Cardiac muscle cell (in vitro differentiated cells and primary cell): Measurements from ENCODE around the gene ATP8A1. TPM values are rescaled to one million over a fixed set of nuclear protein-coding genes. Genes with fewer than 3 reads are reported as not detected.

ENCODE experiments used
- DNase-seq, 2 donors: peaks; one replicate each; pipeline versions ENCODE4 v3.0.0 to v3.0.0-alpha.2; 2010 to 2017; ENCODE audit warnings: low read depth in 1 of 2, low spot score in 1 of 2
- H3K27ac ChIP-seq: fragments of 200-600 bp; sonication (generic); 2 replicates; pipeline ENCODE4 v1.5.1; 2016
- H3K27me3 ChIP-seq: fragments of 200-600 bp; sonication (generic); 2 replicates; pipeline ENCODE4 v1.6.0; 2016; ENCODE audit warnings: control low read depth
- H3K36me3 ChIP-seq: fragments of 200-600 bp; sonication (generic); 2 replicates; pipeline ENCODE4 v1.5.1; 2016; ENCODE audit warnings: control low read depth
- H3K4me1 ChIP-seq: fragments of 200-600 bp; sonication (generic); 2 replicates; pipeline ENCODE4 v1.8.1; 2017; ENCODE audit warnings: low read depth, mild to moderate bottlenecking, mixed run types
- H3K4me3 ChIP-seq: fragments of 200-600 bp; sonication (generic); 2 replicates; pipeline ENCODE4 v1.5.1; 2016; ENCODE audit warnings: mild to moderate bottlenecking
- H3K9me3 ChIP-seq: fragments of 200-600 bp; sonication (generic); 2 replicates; pipeline ENCODE4 v1.5.1; 2017; ENCODE audit warnings: low read depth, mild to moderate bottlenecking, control low read depth
- CTCF ChIP-seq: IDR thresholded peaks from 2 replicates; pipeline ENCODE4 v1.5.1; 2012; ENCODE audit warnings: low read depth, mild to moderate bottlenecking, low read length
- polyA plus RNA-seq: library from polyadenylated mRNA; unstranded; fragments of >200 nt; fragmentation: Nextera tagmentation; extraction: Ambion mirVana; gene quantifications from 2 replicates; pipeline ENCODE4 v1.2.1, GENCODE V29; 2016
- total RNA-seq: library from RNA; depleted of rRNA; stranded (reverse); fragments of >200 nt; gene quantifications from 2 replicates; pipeline ENCODE4 v1.2.3, GENCODE V29; 2016

Gene ATP8A1
- total and polyA plus RNA-seq, 2 experiments from 2014 or later, result 5.0 to 22.7 TPM

GRCh38 chr4:42568610-42569207 is 88.2 kb downstream of the ATP8A1 start:
- peak; percentile 73 for TF ChIP-seq CTCF
- H3K4me1 ChIP-seq, result no peaks in the 10 kb centered on the region

GRCh38 chr4:42566835-42567234 is 90.1 kb downstream of the ATP8A1 start:
- Histone ChIP-seq H3K27me3 (no peaks in the 10 kb centered on the region), H3K4me1 (no peaks in the 10 kb centered on the region), H3K9me3 (peaks cover 2% of the 10 kb centered on the region), H3K27ac (no peak overlapping the region), H3K36me3 (no peaks in the 10 kb centered on the region), H3K4me3 (no peak overlapping the region)
- peak in 1 of 2 donors; percentile 32 for DNase-seq
- TF ChIP-seq CTCF, result no peak

More at GRCh38 chr4:42568610-42569207, 88.2 kb downstream of the ATP8A1 start:
- H3K9me3 ChIP-seq, result peaks cover 2% of the 10 kb centered on the region
- no peak overlapping the region for H3K4me3 ChIP-seq
- no peaks in the 10 kb centered on the region for H3K27me3 ChIP-seq
- no peaks in the 10 kb centered on the region for H3K36me3 ChIP-seq
- DNase-seq, result peak; percentile 78 to 86
- H3K27ac ChIP-seq, result no peak overlapping the region

- H3K9me3 ChIP-seq, result peaks cover 2% of the 10 kb centered on the region
- no peak overlapping the region for H3K4me3 ChIP-seq
- H3K27ac ChIP-seq, result no peak overlapping the region
- no peaks in the 10 kb centered on the region for H3K4me1 ChIP-seq
- no peak for DNase-seq
- H3K27me3 ChIP-seq, result no peaks in the 10 kb centered on the region
- no peaks in the 10 kb centered on the region for H3K36me3 ChIP-seq
- TF ChIP-seq CTCF, result no peak
Observed at GRCh38 chr4:42562016-42562415, 94.9 kb downstream of the ATP8A1 start.

- H3K4me1 ChIP-seq, result no peaks in the 10 kb centered on the region
- H3K36me3 ChIP-seq, result no peaks in the 10 kb centered on the region
- H3K27ac ChIP-seq, result no peak overlapping the region
- H3K4me3 ChIP-seq, result no peak overlapping the region
- DNase-seq, result no peak
- TF ChIP-seq CTCF, result no peak
- H3K9me3 ChIP-seq, result peaks cover 2% of the 10 kb centered on the region
- no peaks in the 10 kb centered on the region for H3K27me3 ChIP-seq
Observed at GRCh38 chr4:42561031-42561430, 95.9 kb downstream of the ATP8A1 start.

- no peak for TF ChIP-seq CTCF
- Histone ChIP-seq H3K27me3 (no peaks in the 10 kb centered on the region), H3K4me1 (no peaks in the 10 kb centered on the region), H3K36me3 (no peaks in the 10 kb centered on the region), H3K27ac (no peak overlapping the region), H3K4me3 (no peak overlapping the region), H3K9me3 (peaks cover 2% of the 10 kb centered on the region)
- DNase-seq, result no peak
Observed at GRCh38 chr4:42560467-42560861, 96.4 kb downstream of the ATP8A1 start.
